Limb (tissue), 2 donors: ENCODE data around the gene PHLDB1.
A peak's percentile ranks its signal among the peaks of the same experiment; 100 is the strongest.

Source experiments
- DNase-seq, 2 donors: peaks; one replicate each; pipeline ENCODE4 v3.0.0-alpha.2; 2016; ENCODE audit errors: extremely low spot score in 2 of 2

The PHLDB1 gene

GRCh38 chr11:118621784-118622375, 14.5 kb downstream of the PHLDB1 start:
- no peak for DNase-seq

GRCh38 chr11:118622376-118623268, 15.2 kb downstream of the PHLDB1 start:
- DNase-seq: peak in 1 of 2 donors; percentile 59

- no peak for DNase-seq
Observed at GRCh38 chr11:118623269-118623655, 15.8 kb downstream of the PHLDB1 start.

- no peak for DNase-seq
Observed at GRCh38 chr11:118625036-118625690, 17.7 kb downstream of the PHLDB1 start.

GRCh38 chr11:118625976-118626375, 18.6 kb downstream of the PHLDB1 start:
- no peak for DNase-seq

GRCh38 chr11:118627566-118627965, 20.2 kb downstream of the PHLDB1 start:
- no peak for DNase-seq

- DNase-seq: no peak
Observed at GRCh38 chr11:118628031-118628430, 20.6 kb downstream of the PHLDB1 start.

- DNase-seq: no peak
Observed at GRCh38 chr11:118628432-118628831, 21.0 kb downstream of the PHLDB1 start.

- no peak for DNase-seq
Observed at GRCh38 chr11:118628861-118629549, 21.6 kb downstream of the PHLDB1 start.

GRCh38 chr11:118629761-118630661, 22.6 kb downstream of the PHLDB1 start:
- no peak for DNase-seq

- no peak for DNase-seq
Observed at GRCh38 chr11:118631142-118631909, 23.9 kb downstream of the PHLDB1 start.

- DNase-seq: no peak
Observed at GRCh38 chr11:118632577-118633318, 25.3 kb downstream of the PHLDB1 start.

GRCh38 chr11:118633319-118633690, 25.9 kb downstream of the PHLDB1 start:
- DNase-seq: no peak

- DNase-seq: no peak
Observed at GRCh38 chr11:118633979-118634378, 26.6 kb downstream of the PHLDB1 start.

GRCh38 chr11:118634431-118635236, 27.2 kb downstream of the PHLDB1 start:
- peak in 1 of 2 donors; percentile 84 for DNase-seq

GRCh38 chr11:118635237-118635591, 27.8 kb downstream of the PHLDB1 start:
- DNase-seq: no peak

- DNase-seq: no peak
Observed at GRCh38 chr11:118635642-118636041, 28.2 kb downstream of the PHLDB1 start.

GRCh38 chr11:118636569-118637290, 29.3 kb downstream of the PHLDB1 start:
- DNase-seq: no peak
